Mesothelial cell of epicardium (in vitro differentiated cells): ENCODE results near the gene QSOX1. TPM values are rescaled to one million over a fixed set of nuclear protein-coding genes. Genes with fewer than 3 reads are reported as not detected.
A peak's percentile ranks its signal among the peaks of the same experiment; 100 is the strongest.

Experiments
- DNase-seq, 2 experiments: peaks; one replicate each; pipeline ENCODE4 v3.0.0; 2021; ENCODE audit warnings: low spot score in 2 of 2; ENCODE audit not compliant: unreplicated experiment in 2 of 2
- H3K27ac Mint-ChIP-seq: 2 replicates; pipeline ENCODE4 v1.8.0; 2021; ENCODE audit warnings: mixed read lengths
- H3K27me3 Mint-ChIP-seq: 2 replicates; pipeline ENCODE4 v1.8.0; 2021; ENCODE audit warnings: low read depth, mixed read lengths
- H3K36me3 Mint-ChIP-seq: 2 replicates; pipeline ENCODE4 v1.8.0; 2021; ENCODE audit warnings: mixed read lengths
- H3K4me1 Mint-ChIP-seq: 2 replicates; pipeline ENCODE4 v1.8.0; 2021; ENCODE audit warnings: mixed read lengths
- H3K4me3 Mint-ChIP-seq: 2 replicates; pipeline ENCODE4 v1.8.0; 2021; ENCODE audit warnings: mild to moderate bottlenecking, moderate library complexity, mixed read lengths
- H3K9me3 Mint-ChIP-seq: 2 replicates; pipeline ENCODE4 v1.8.0; 2021; ENCODE audit warnings: mixed read lengths
- CTCF ChIP-seq: fragments of 200-600 bp; sonication (generic); IDR thresholded peaks from one replicate; pipeline ENCODE4 v1.5.0; 2021; ENCODE audit warnings: antibody characterized with exemption; ENCODE audit not compliant: unreplicated experiment
- total RNA-seq: library from RNA; stranded (reverse); gene quantifications from 3 replicates; pipeline ENCODE4 v1.2.1, GENCODE V29; 2021

The QSOX1 gene
- total RNA-seq, 1 donor from 2014 or later = 70.6 TPM

DNA sequence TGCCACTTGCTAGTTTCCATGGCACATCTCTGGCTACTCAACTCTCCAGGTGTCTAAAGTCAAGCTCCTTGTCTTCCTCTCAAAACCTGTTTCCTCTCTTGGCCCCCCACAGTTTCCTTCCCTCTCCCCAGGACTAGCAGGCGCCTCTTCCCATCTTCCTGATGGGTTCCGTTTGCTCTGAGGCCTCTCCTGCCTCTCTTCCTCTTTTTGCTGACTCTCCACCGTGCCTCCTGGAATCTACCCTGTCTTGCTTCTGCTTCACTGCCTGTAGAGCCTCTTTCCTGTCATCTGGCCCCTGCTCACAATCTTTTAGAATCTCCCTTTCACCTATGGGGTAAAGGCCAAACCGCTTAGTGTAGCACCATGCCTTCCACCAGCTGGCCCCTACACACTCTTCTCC lies 53.6 kb downstream of the QSOX1 start:
- no peaks in the 10 kb centered on the region for H3K9me3 Mint-ChIP-seq
- TF ChIP-seq CTCF = no peak
- H3K4me3 Mint-ChIP-seq = no peak overlapping the region

GRCh38 chr1:180210008-180210620 lies 55.4 kb downstream of the QSOX1 start:
- no peaks in the 10 kb centered on the region for H3K9me3 Mint-ChIP-seq
- H3K4me1 Mint-ChIP-seq = no peaks in the 10 kb centered on the region
- no peaks in the 10 kb centered on the region for H3K36me3 Mint-ChIP-seq
- no peak for TF ChIP-seq CTCF
- H3K27ac Mint-ChIP-seq = no peak overlapping the region
- no peaks in the 10 kb centered on the region for H3K27me3 Mint-ChIP-seq
- no peak overlapping the region for H3K4me3 Mint-ChIP-seq
- no peak for DNase-seq

More for the DNA sequence above, 53.6 kb downstream of the QSOX1 start:
- no peaks in the 10 kb centered on the region for H3K27me3 Mint-ChIP-seq
- H3K36me3 Mint-ChIP-seq = no peaks in the 10 kb centered on the region
- no peaks in the 10 kb centered on the region for H3K4me1 Mint-ChIP-seq
- DNase-seq = no peak
- no peak overlapping the region for H3K27ac Mint-ChIP-seq

- H3K27me3 Mint-ChIP-seq = no peaks in the 10 kb centered on the region
- H3K36me3 Mint-ChIP-seq = no peaks in the 10 kb centered on the region
- no peaks in the 10 kb centered on the region for H3K9me3 Mint-ChIP-seq
- DNase-seq = no peak
- no peaks in the 10 kb centered on the region for H3K4me1 Mint-ChIP-seq
- no peak overlapping the region for H3K27ac Mint-ChIP-seq
- no peak overlapping the region for H3K4me3 Mint-ChIP-seq
- TF ChIP-seq CTCF = no peak
These were observed 56.6 kb downstream of the QSOX1 start for GRCh38 chr1:180211156-180211859.

DNA sequence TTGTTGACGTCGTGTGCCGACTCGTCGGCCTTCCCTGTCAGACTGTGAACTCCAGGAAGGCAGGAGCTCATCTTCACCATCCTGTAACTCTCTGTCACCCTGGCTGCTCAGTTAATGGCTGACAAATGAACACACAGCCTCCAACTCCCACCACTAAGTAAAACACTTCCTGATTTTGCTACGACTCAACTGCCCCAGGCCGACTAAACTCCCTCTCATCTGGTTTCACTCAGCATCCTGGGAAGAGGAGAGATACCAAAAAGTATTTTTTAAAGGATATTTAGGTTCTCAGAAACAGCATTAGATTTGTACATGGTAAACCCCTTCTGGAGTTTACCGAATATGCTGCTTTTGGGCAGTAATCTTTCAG lies 57.2 kb downstream of the QSOX1 start:
- no peak for DNase-seq
- no peaks in the 10 kb centered on the region for H3K9me3 Mint-ChIP-seq
- H3K4me1 Mint-ChIP-seq = no peaks in the 10 kb centered on the region
- H3K27me3 Mint-ChIP-seq = no peaks in the 10 kb centered on the region
- no peaks in the 10 kb centered on the region for H3K36me3 Mint-ChIP-seq
- H3K27ac Mint-ChIP-seq = no peak overlapping the region
- no peak for TF ChIP-seq CTCF
- no peak overlapping the region for H3K4me3 Mint-ChIP-seq

GRCh38 chr1:180213401-180214170 lies 58.9 kb downstream of the QSOX1 start:
- Mint-ChIP-seq H3K27me3 (no peaks in the 10 kb centered on the region), H3K36me3 (no peaks in the 10 kb centered on the region), H3K9me3 (no peaks in the 10 kb centered on the region), H3K27ac (no peak overlapping the region), H3K4me3 (peak overlapping the region; percentile 35), H3K4me1 (no peaks in the 10 kb centered on the region)
- DNase-seq = no peak
- no peak for TF ChIP-seq CTCF
